OCI-LY7 (cell line): ENCODE data around the gene PDXP.

ENCODE experiments used
- EZH2phosphoT487 ChIP-seq: fragments of 200-600 bp; sonication (generic); IDR thresholded peaks from 2 replicates; pipeline ENCODE4 v1.6.1; 2018; ENCODE audit warnings: low read depth, borderline replicate concordance, mild to moderate bottlenecking, mixed run types, antibody characterized with exemption, low read length, moderate library complexity, mixed read lengths
- TF ChIP-seq, protein P1 (sequence below): fragments of 200-600 bp; sonication (generic); conservative IDR thresholded peaks from 2 replicates; pipeline ENCODE4 v1.5.1; 2014; ENCODE audit warnings: mild to moderate bottlenecking, antibody characterized with exemption, low read length, moderate library complexity, mixed read lengths

DNA sequence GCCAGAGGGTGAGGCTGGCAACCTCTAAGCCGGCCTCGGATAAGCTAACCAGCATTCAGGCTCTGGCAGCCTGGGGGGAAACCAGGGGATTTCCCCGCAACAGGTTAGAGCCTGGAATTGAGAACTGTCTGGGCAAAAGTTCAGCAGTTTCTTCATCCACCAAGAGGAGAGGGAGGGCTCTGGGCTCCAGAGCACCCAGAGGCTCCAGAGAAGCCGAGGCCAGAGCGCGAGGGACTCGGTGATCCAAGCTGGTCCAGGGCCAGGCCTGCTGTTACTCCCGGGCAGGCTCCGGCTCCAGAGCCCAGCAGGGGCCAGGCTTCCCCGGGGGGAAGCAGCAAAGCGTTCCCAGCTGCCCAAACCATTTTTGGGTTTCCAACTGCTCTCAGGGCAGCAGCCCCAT lies 32.4 kb upstream of the PDXP start:
- TF ChIP-seq, protein P1, sequence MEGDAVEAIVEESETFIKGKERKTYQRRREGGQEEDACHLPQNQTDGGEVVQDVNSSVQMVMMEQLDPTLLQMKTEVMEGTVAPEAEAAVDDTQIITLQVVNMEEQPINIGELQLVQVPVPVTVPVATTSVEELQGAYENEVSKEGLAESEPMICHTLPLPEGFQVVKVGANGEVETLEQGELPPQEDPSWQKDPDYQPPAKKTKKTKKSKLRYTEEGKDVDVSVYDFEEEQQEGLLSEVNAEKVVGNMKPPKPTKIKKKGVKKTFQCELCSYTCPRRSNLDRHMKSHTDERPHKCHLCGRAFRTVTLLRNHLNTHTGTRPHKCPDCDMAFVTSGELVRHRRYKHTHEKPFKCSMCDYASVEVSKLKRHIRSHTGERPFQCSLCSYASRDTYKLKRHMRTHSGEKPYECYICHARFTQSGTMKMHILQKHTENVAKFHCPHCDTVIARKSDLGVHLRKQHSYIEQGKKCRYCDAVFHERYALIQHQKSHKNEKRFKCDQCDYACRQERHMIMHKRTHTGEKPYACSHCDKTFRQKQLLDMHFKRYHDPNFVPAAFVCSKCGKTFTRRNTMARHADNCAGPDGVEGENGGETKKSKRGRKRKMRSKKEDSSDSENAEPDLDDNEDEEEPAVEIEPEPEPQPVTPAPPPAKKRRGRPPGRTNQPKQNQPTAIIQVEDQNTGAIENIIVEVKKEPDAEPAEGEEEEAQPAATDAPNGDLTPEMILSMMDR = no peak
- no peak for TF ChIP-seq EZH2phosphoT487
